GM12878 (cell line): Measurements from ENCODE around the gene GCH1. TPM values are rescaled to one million over a fixed set of nuclear protein-coding genes. Genes with fewer than 3 reads are reported as not detected.
"Not testable (repeated sequence)": the region's sequence is repeated elsewhere in the genome, so short reads cannot be mapped to it uniquely, and the experiment has no call there.

Source experiments
- ATAC-seq: fragments of 200-7000 bp; cut with Tn5 transposase; 3 replicates; pipeline ENCODE4 v1.9.1; 2020; ENCODE audit warnings: mild to moderate bottlenecking, moderate library complexity
- BruUV-seq: library from RNA; stranded (reverse); fragments of 400-500 nt; replicated peaks from 2 replicates; lab custom pipeline; 2021; lab: Mats Ljungman, UMichigan
- CTCF ChIA-PET: fragments of 300-600 bp; sonication (Branson Sonifier 250); formaldehyde crosslinking; extraction: SDS; loops from one replicate; lab custom pipeline; 2021; ENCODE audit warnings: inconsistent platforms; lab: Yijun Ruan, JAX
- POLR2A ChIA-PET: fragments of 350-600 bp; formaldehyde crosslinking; extraction: SDS; loops from one replicate; lab custom pipeline; 2021; ENCODE audit warnings: inconsistent platforms; lab: Charles Lee
- RAD21 ChIA-PET: fragments of 300-600 bp; sonication (Branson Sonifier 250); formaldehyde crosslinking; loops from one replicate; lab custom pipeline; 2023; ENCODE audit warnings: antibody characterized with exemption; ENCODE audit not compliant: unreplicated experiment; lab: Charles Lee
- SMC1A ChIA-PET: fragments of 300-600 bp; sonication (Branson Sonifier 250); formaldehyde crosslinking; loops from one replicate; lab custom pipeline; 2023; ENCODE audit not compliant: unreplicated experiment, uncharacterized antibody; lab: Charles Lee
- DNase-seq: peaks from one replicate; pipeline ENCODE4 v3.0.0-alpha.2; 2011; ENCODE audit warnings: low read depth, low spot score
- FAIRE-seq: peaks from 3 replicates; lab custom pipeline; 2011; peaks lifted over from hg19 to GRCh38; lab: Jason Lieb, UNC
- H2AFZ ChIP-seq: 2 replicates; pipeline ENCODE4 v1.6.0; 2011; ENCODE audit warnings: low read depth, low read length, control low read depth; ENCODE audit not compliant: control insufficient read depth
- H3K27ac ChIP-seq: 2 replicates; pipeline ENCODE4 v1.5.1; 2011; ENCODE audit warnings: control low read depth; ENCODE audit not compliant: control insufficient read depth, insufficient read depth
- H3K27me3 ChIP-seq, 2 experiments: replicated peaks in 1 of 2; 2 replicates each; pipeline versions ENCODE4 v1.6.0 to v1.6.1; 2011; ENCODE audit warnings: low read length in 1 of 2; ENCODE audit not compliant: control insufficient read depth in 2 of 2, insufficient read depth in 2 of 2
- H3K36me3 ChIP-seq, 2 experiments: 2 replicates each; pipeline ENCODE4 v1.5.1; 2011; ENCODE audit warnings: low read length in 1 of 2; ENCODE audit not compliant: control insufficient read depth in 2 of 2, insufficient read depth in 2 of 2
- H3K4me1 ChIP-seq: 2 replicates; pipeline ENCODE4 v1.6.1; 2011; ENCODE audit warnings: mild to moderate bottlenecking, low read length, moderate library complexity, mixed read lengths; ENCODE audit not compliant: control insufficient read depth, insufficient read depth
- H3K4me2 ChIP-seq: 2 replicates; pipeline ENCODE4 v1.6.0; 2011; ENCODE audit warnings: control low read depth; ENCODE audit not compliant: control insufficient read depth, insufficient read depth
- H3K4me3 ChIP-seq: fragments of 200-600 bp; sonication (generic); 2 replicates; pipeline ENCODE4 v1.5.1; 2016
- H3K79me2 ChIP-seq: 2 replicates; pipeline ENCODE4 v1.6.0; 2011; ENCODE audit warnings: low read length; ENCODE audit not compliant: control insufficient read depth, insufficient read depth
- H3K9ac ChIP-seq: 2 replicates; pipeline ENCODE4 v1.8.0; 2011; ENCODE audit warnings: low read length, control low read depth, mixed read lengths; ENCODE audit not compliant: control insufficient read depth, insufficient read depth
- H3K9me3 ChIP-seq: replicated peaks from 3 replicates; pipeline ENCODE4 v1.5.1; 2011; ENCODE audit warnings: mild to moderate bottlenecking, low read length; ENCODE audit not compliant: control insufficient read depth, insufficient read depth
- H4K20me1 ChIP-seq: 2 replicates; pipeline ENCODE4 v1.6.0; 2011; ENCODE audit not compliant: control insufficient read depth, insufficient read depth
- ASH2L ChIP-seq: fragments of 300-600, 200-600 bp; sonication (generic); IDR thresholded peaks from 2 replicates; pipeline ENCODE4 v1.6.1; 2017; ENCODE audit warnings: low read depth, mild to moderate bottlenecking, borderline replicate concordance
- MYC ChIP-seq: IDR thresholded peaks from 2 replicates; pipeline ENCODE4 v1.6.1; 2011; ENCODE audit warnings: mild to moderate bottlenecking, low read length, moderate library complexity, inconsistent platforms; ENCODE audit not compliant: insufficient read depth, insufficient replicate concordance, insufficient read length, severe bottlenecking
- USF2 ChIP-seq: IDR thresholded peaks from 2 replicates; pipeline ENCODE4 v1.6.1; 2011; ENCODE audit warnings: low read depth, low read length, improper control_type of control experiment, borderline replicate concordance
- ZBED1 ChIP-seq: IDR thresholded peaks from 2 replicates; pipeline ENCODE4 v1.6.1; 2016; ENCODE audit warnings: borderline replicate concordance
- WGBS: methylation state at CpG from one replicate; pipeline ENCODE4 v1.1.6; 2016; ENCODE audit warnings: low lambda C conversion rate; ENCODE audit not compliant: insufficient replicate concordance, insufficient coverage; ENCODE audit errors: missing lambda C conversion rate; 5-methylcytosine and 5-hydroxymethylcytosine counted together
- in situ Hi-C: fragments of 300-500 bp; cut with MboI; formaldehyde crosslinking; loops from 9 replicates; pipeline ENCODE4 v1.14.3; 2018; ENCODE audit warnings: mixed read lengths
- intact Hi-C: fragments of 100-400 bp; cut with micrococcal nuclease; formaldehyde crosslinking; loops from one replicate; pipeline ENCODE4 v1.14.2; 2022; ENCODE audit not compliant: unreplicated experiment
- polyA plus RNA-seq, 11 experiments: library from polyadenylated mRNA; depleted of rRNA in 4 of 11; unstranded in 6 of 11; stranded (reverse) in 5 of 11; fragments of >200 nt; fragmentation: Nextera tagmentation in 4 of 11; fragmentation: Illumina TruSeq in 1 of 11; extraction: Ambion mirVana in 4 of 11; extraction: Trizol in 1 of 11; gene quantifications; 1 replicate in 1 of 11; 2 replicates in 10 of 11; pipeline versions ENCODE4 v1.2.1 to v1.2.3, GENCODE V29; 2011 to 2016; ENCODE audit warnings: inconsistent platforms in 2 of 11, missing spikeins in 2 of 11, low read depth in 1 of 11
- total RNA-seq, 4 experiments: library from RNA; depleted of rRNA in 3 of 4; stranded (reverse); fragments of >200 nt in 3 of 4; fragmentation: Illumina TruSeq in 1 of 4; extraction: Trizol in 1 of 4; gene quantifications; 2 replicates each; pipeline versions ENCODE4 v1.2.1 to v1.2.3, GENCODE V29; 2013 to 2021

The GCH1 gene
- total and polyA plus RNA-seq, 10 of the 15 experiments (the other 5 are each of a cell fraction or from before 2014, with no cell fraction given), result 25.1 to 37.0 (median 33.8) TPM

GRCh38 chr14:54803396-54803795 is 99.2 kb downstream of the GCH1 start (continued):
- TF ChIP-seq USF2, result no peak
- no peak for TF ChIP-seq ZBED1
- no peak for TF ChIP-seq ASH2L
- no peak for TF ChIP-seq MYC

GRCh38 chr14:54801482-54801881 is 101.1 kb downstream of the GCH1 start:
- RAD21 ChIA-PET, H3K4me1 ChIP-seq, H3K79me2 ChIP-seq, H4K20me1 ChIP-seq, SMC1A ChIA-PET, DNase-seq, in situ Hi-C loops, H3K4me3 ChIP-seq, H3K36me3 ChIP-seq, BruUV-seq, H3K27me3 ChIP-seq, H3K4me2 ChIP-seq, H3K9me3 ChIP-seq, H2AFZ ChIP-seq, H3K27ac ChIP-seq, ATAC-seq, POLR2A ChIA-PET, H3K9ac ChIP-seq, FAIRE-seq, intact Hi-C loops: not testable (repeated sequence)
- WGBS, result 67% methylated on average over 2 of the region's 2 CpGs
- CTCF ChIA-PET, result interaction anchor here (1.1 to 4.9 kb wide), 2 partner anchors 27 to 135 kb away, joined by 3 to 34 read pairs; no protein-coding TSS in a partner anchor
